Measurements from ENCODE around the gene EXOC7.

EXOC7 gene

GRCh38 chr17:76125922-76126321 lies 22.3 kb upstream of the EXOC7 start:
- peaks cover 15% of the 10 kb centered on the region for H3K27me3 ChIP-seq (ENCODE audit: control insufficient read depth, insufficient read depth, low read length)
- H3K9ac ChIP-seq (ENCODE audit: low read depth, low read length): no peak overlapping the region
- H3K27ac ChIP-seq (ENCODE audit: low read depth, low read length): no peak overlapping the region
- no peaks in the 10 kb centered on the region for H3K36me3 ChIP-seq (ENCODE audit: control insufficient read depth, insufficient read depth, low read length)
- H3K9me3 ChIP-seq (ENCODE audit: control insufficient read depth, insufficient read depth, low read length): no peaks in the 10 kb centered on the region
- no peak overlapping the region for H3K4me3 ChIP-seq (ENCODE audit: low read depth, low read length)
- H3K4me1 ChIP-seq (ENCODE audit: control insufficient read depth, insufficient read depth, low read length): peaks cover 24% of the 10 kb centered on the region

GRCh38 chr17:76125391-76125675 lies 21.7 kb upstream of the EXOC7 start:
- H3K36me3 ChIP-seq (ENCODE audit: control insufficient read depth, insufficient read depth, low read length): no peaks in the 10 kb centered on the region
- H3K4me3 ChIP-seq (ENCODE audit: low read depth, low read length): no peak overlapping the region
- H3K4me1 ChIP-seq (ENCODE audit: control insufficient read depth, insufficient read depth, low read length): peaks cover 24% of the 10 kb centered on the region
- H3K27me3 ChIP-seq (ENCODE audit: control insufficient read depth, insufficient read depth, low read length): peaks cover 10% of the 10 kb centered on the region
- no peak overlapping the region for H3K9ac ChIP-seq (ENCODE audit: low read depth, low read length)
- H3K9me3 ChIP-seq (ENCODE audit: control insufficient read depth, insufficient read depth, low read length): no peaks in the 10 kb centered on the region
- H3K27ac ChIP-seq (ENCODE audit: low read depth, low read length): no peak overlapping the region

GRCh38 chr17:76124582-76125390 lies 21.2 kb upstream of the EXOC7 start:
- no peaks in the 10 kb centered on the region for H3K36me3 ChIP-seq (ENCODE audit: control insufficient read depth, insufficient read depth, low read length)
- no peaks in the 10 kb centered on the region for H3K9me3 ChIP-seq (ENCODE audit: control insufficient read depth, insufficient read depth, low read length)
- no peak overlapping the region for H3K27ac ChIP-seq (ENCODE audit: low read depth, low read length)
- H3K27me3 ChIP-seq (ENCODE audit: control insufficient read depth, insufficient read depth, low read length): peaks cover 5% of the 10 kb centered on the region
- H3K4me1 ChIP-seq (ENCODE audit: control insufficient read depth, insufficient read depth, low read length): peaks cover 24% of the 10 kb centered on the region
- H3K9ac ChIP-seq (ENCODE audit: low read depth, low read length): no peak overlapping the region
- H3K4me3 ChIP-seq (ENCODE audit: low read depth, low read length): no peak overlapping the region

- no peak overlapping the region for H3K9ac ChIP-seq (ENCODE audit: low read depth, low read length)
- H3K4me1 ChIP-seq (ENCODE audit: control insufficient read depth, insufficient read depth, low read length): peaks cover 26% of the 10 kb centered on the region
These were observed 20.4 kb upstream of the EXOC7 start for GRCh38 chr17:76123749-76124581.

GRCh38 chr17:76123191-76123499 lies 19.6 kb upstream of the EXOC7 start:
- Histone ChIP-seq H3K27ac (ENCODE audit: low read depth, low read length) (no peak overlapping the region), H3K4me3 (ENCODE audit: low read depth, low read length) (no peak overlapping the region), H3K9ac (ENCODE audit: low read depth, low read length) (no peak overlapping the region), H3K4me1 (ENCODE audit: control insufficient read depth, insufficient read depth, low read length) (peaks cover 26% of the 10 kb centered on the region), H3K9me3 (ENCODE audit: control insufficient read depth, insufficient read depth, low read length) (no peaks in the 10 kb centered on the region), H3K36me3 (ENCODE audit: control insufficient read depth, insufficient read depth, low read length) (no peaks in the 10 kb centered on the region), H3K27me3 (ENCODE audit: control insufficient read depth, insufficient read depth, low read length) (peaks cover 5% of the 10 kb centered on the region)

More at GRCh38 chr17:76123749-76124581, 20.4 kb upstream of the EXOC7 start:
- no peak overlapping the region for H3K4me3 ChIP-seq (ENCODE audit: low read depth, low read length)
- H3K36me3 ChIP-seq (ENCODE audit: control insufficient read depth, insufficient read depth, low read length): no peaks in the 10 kb centered on the region
- no peak overlapping the region for H3K27ac ChIP-seq (ENCODE audit: low read depth, low read length)
- peaks cover 5% of the 10 kb centered on the region for H3K27me3 ChIP-seq (ENCODE audit: control insufficient read depth, insufficient read depth, low read length)
- H3K9me3 ChIP-seq (ENCODE audit: control insufficient read depth, insufficient read depth, low read length): no peaks in the 10 kb centered on the region

- Histone ChIP-seq H3K36me3 (ENCODE audit: control insufficient read depth, insufficient read depth, low read length) (no peaks in the 10 kb centered on the region), H3K4me1 (ENCODE audit: control insufficient read depth, insufficient read depth, low read length) (peaks cover 26% of the 10 kb centered on the region), H3K27ac (ENCODE audit: low read depth, low read length) (no peak overlapping the region), H3K9me3 (ENCODE audit: control insufficient read depth, insufficient read depth, low read length) (no peaks in the 10 kb centered on the region), H3K4me3 (ENCODE audit: low read depth, low read length) (no peak overlapping the region), H3K9ac (ENCODE audit: low read depth, low read length) (no peak overlapping the region), H3K27me3 (ENCODE audit: control insufficient read depth, insufficient read depth, low read length) (peaks cover 5% of the 10 kb centered on the region)
These were observed 19.0 kb upstream of the EXOC7 start for GRCh38 chr17:76122431-76123190.

GRCh38 chr17:76121932-76122430 lies 18.4 kb upstream of the EXOC7 start:
- Histone ChIP-seq H3K4me3 (ENCODE audit: low read depth, low read length) (peak overlapping the region; percentile 26; the same call in 1 of the 2 replicates), H3K9me3 (ENCODE audit: control insufficient read depth, insufficient read depth, low read length) (no peaks in the 10 kb centered on the region), H3K27me3 (ENCODE audit: control insufficient read depth, insufficient read depth, low read length) (peaks cover 5% of the 10 kb centered on the region), H3K9ac (ENCODE audit: low read depth, low read length) (peak overlapping the region; percentile 42; the same call in 1 of the 2 replicates), H3K27ac (ENCODE audit: low read depth, low read length) (no peak overlapping the region), H3K4me1 (ENCODE audit: control insufficient read depth, insufficient read depth, low read length) (peaks cover 26% of the 10 kb centered on the region), H3K36me3 (ENCODE audit: control insufficient read depth, insufficient read depth, low read length) (no peaks in the 10 kb centered on the region)

DNA sequence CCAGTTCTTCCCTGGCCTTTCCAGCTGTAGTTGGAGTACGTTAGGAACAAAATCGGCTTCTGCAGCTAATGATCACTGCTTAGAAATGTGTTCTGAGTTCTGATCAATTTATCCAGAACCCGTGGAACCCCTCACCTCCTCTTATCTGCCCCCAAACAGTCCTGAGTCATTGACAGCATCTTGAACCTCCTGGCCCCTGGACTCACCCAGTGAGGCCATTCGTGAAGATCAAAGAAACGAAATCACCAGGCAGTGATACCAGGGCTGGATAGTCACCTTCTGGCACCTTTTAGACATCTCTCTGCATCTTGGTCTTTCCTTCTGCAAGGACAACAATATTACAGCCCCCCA lies 17.0 kb upstream of the EXOC7 start:
- Histone ChIP-seq H3K9ac (ENCODE audit: low read depth, low read length) (no peak overlapping the region), H3K36me3 (ENCODE audit: control insufficient read depth, insufficient read depth, low read length) (no peaks in the 10 kb centered on the region), H3K9me3 (ENCODE audit: control insufficient read depth, insufficient read depth, low read length) (no peaks in the 10 kb centered on the region), H3K4me3 (ENCODE audit: low read depth, low read length) (no peak overlapping the region), H3K27ac (ENCODE audit: low read depth, low read length) (no peak overlapping the region), H3K27me3 (ENCODE audit: control insufficient read depth, insufficient read depth, low read length) (peaks cover 5% of the 10 kb centered on the region), H3K4me1 (ENCODE audit: control insufficient read depth, insufficient read depth, low read length) (peaks cover 26% of the 10 kb centered on the region)

- no peaks in the 10 kb centered on the region for H3K9me3 ChIP-seq (ENCODE audit: control insufficient read depth, insufficient read depth, low read length)
- H3K4me1 ChIP-seq (ENCODE audit: control insufficient read depth, insufficient read depth, low read length): peaks cover 26% of the 10 kb centered on the region
- H3K4me3 ChIP-seq (ENCODE audit: low read depth, low read length): no peak overlapping the region
- H3K27ac ChIP-seq (ENCODE audit: low read depth, low read length): no peak overlapping the region
- H3K9ac ChIP-seq (ENCODE audit: low read depth, low read length): no peak overlapping the region
- H3K36me3 ChIP-seq (ENCODE audit: control insufficient read depth, insufficient read depth, low read length): no peaks in the 10 kb centered on the region
- peaks cover 5% of the 10 kb centered on the region for H3K27me3 ChIP-seq (ENCODE audit: control insufficient read depth, insufficient read depth, low read length)
These were observed 16.1 kb upstream of the EXOC7 start for GRCh38 chr17:76119409-76120371.

GRCh38 chr17:76115138-76115754 lies 11.7 kb upstream of the EXOC7 start:
- H3K9me3 ChIP-seq (ENCODE audit: control insufficient read depth, insufficient read depth, low read length): no peaks in the 10 kb centered on the region
- no peak overlapping the region for H3K4me3 ChIP-seq (ENCODE audit: low read depth, low read length)
- no peaks in the 10 kb centered on the region for H3K27me3 ChIP-seq (ENCODE audit: control insufficient read depth, insufficient read depth, low read length)
- peaks cover 5% of the 10 kb centered on the region for H3K4me1 ChIP-seq (ENCODE audit: control insufficient read depth, insufficient read depth, low read length)
- H3K27ac ChIP-seq (ENCODE audit: low read depth, low read length): no peak overlapping the region
- H3K36me3 ChIP-seq (ENCODE audit: control insufficient read depth, insufficient read depth, low read length): no peaks in the 10 kb centered on the region
- H3K9ac ChIP-seq (ENCODE audit: low read depth, low read length): no peak overlapping the region
